Tibial nerve (tissue), 4 donors: ENCODE measurements around the gene ARHGEF16. TPM values are rescaled to one million over a fixed set of nuclear protein-coding genes. Genes with fewer than 3 reads are reported as not detected.

ENCODE experiments used
- DNase-seq, 2 donors: peaks; one replicate each; pipeline ENCODE4 v3.0.0-alpha.2; 2019; ENCODE audit warnings: low spot score in 2 of 2
- H3K27ac ChIP-seq, 4 donors: fragments of 200-600 bp; sonication (generic) in 3 of 4; one replicate each; pipeline ENCODE4 v1.5.1; 2017 to 2019; ENCODE audit warnings: mild to moderate bottlenecking in 1 of 4
- H3K27me3 ChIP-seq, 2 donors: fragments of 200-600 bp; sonication (generic) in 1 of 2; one replicate each; pipeline versions ENCODE4 v1.5.1 to v1.6.0; 2017 to 2019
- H3K36me3 ChIP-seq, 3 donors: fragments of 200-600 bp; sonication (generic); one replicate each; pipeline ENCODE4 v1.5.1; 2018 to 2019
- H3K4me1 ChIP-seq, 4 donors: fragments of 200-600 bp; sonication (generic) in 3 of 4; one replicate each; pipeline ENCODE4 v1.5.1; 2017 to 2019
- H3K4me3 ChIP-seq, 4 donors: fragments of 200-600 bp; sonication (generic) in 3 of 4; one replicate each; pipeline ENCODE4 v1.5.1; 2017 to 2019; ENCODE audit warnings: mild to moderate bottlenecking in 1 of 4, moderate library complexity in 1 of 4
- H3K9me3 ChIP-seq, 4 donors: fragments of 200-600 bp; sonication (generic) in 3 of 4; one replicate each; pipeline ENCODE4 v1.5.1; 2017 to 2019
- CTCF ChIP-seq, 5 experiments: fragments of 200-600 bp in 3 of 5; fragments of 450-650 bp in 2 of 5; sonication (generic) in 3 of 5; IDR thresholded peaks; one replicate each; pipeline ENCODE4 v1.5.1; 2016 to 2019; ENCODE audit warnings: antibody characterized with exemption in 5 of 5, mild to moderate bottlenecking in 3 of 5, moderate library complexity in 2 of 5
- EP300 ChIP-seq, 2 donors: sonication (generic); formaldehyde crosslinking; IDR thresholded peaks; one replicate each; pipeline ENCODE4 v1.6.1; 2017; ENCODE audit warnings: antibody characterized with exemption in 2 of 2, mild to moderate bottlenecking in 1 of 2
- POLR2A ChIP-seq, 2 donors: fragments of 450-650 bp; IDR thresholded peaks; one replicate each; pipeline ENCODE4 v1.6.1; 2017; ENCODE audit warnings: antibody characterized with exemption in 2 of 2, mild to moderate bottlenecking in 2 of 2, moderate library complexity in 2 of 2
- WGBS, 2 donors: methylation state at CpG; one replicate each; pipeline ENCODE4 v1.1.5; 2018; 5-methylcytosine and 5-hydroxymethylcytosine counted together
- total RNA-seq, 4 donors: library from RNA; depleted of rRNA; stranded (reverse); fragments of >200 nt; gene quantifications; one replicate each; pipeline ENCODE4 v1.1.0, GENCODE V29; 2016

ARHGEF16 gene
- total RNA-seq, 4 donors from 2014 or later = 10.0 to 19.2 (median 17.1) TPM

DNA sequence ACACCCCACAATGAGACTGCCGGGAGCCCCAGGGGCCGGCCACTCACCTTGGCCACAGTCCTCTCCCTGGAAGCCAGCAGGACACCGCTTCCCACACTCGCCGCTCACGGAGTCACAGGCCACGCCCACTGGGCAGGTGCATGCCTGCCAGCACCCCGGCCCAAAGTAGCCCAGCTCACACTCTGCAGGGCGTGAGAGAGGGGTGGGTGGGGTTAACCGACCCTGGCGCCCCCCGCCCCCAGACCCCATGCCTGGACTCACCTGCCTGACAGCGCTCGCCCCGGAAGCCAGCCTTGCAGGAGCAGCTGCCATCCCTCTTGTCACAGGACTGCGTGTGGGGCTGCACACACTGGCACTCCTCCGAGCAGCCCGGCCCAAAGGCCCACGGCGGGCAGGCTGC lies 50.7 kb downstream of the ARHGEF16 start:
- no peak for TF ChIP-seq CTCF (IDR thresholded peaks at IDR 0.05)
- TF ChIP-seq POLR2A (IDR thresholded peaks at IDR 0.05) = no peak
- no peak for TF ChIP-seq EP300 (IDR thresholded peaks at IDR 0.05)
- Histone ChIP-seq H3K36me3 (peaks cover 0 to 32% (median 0%) of the 10 kb centered on the region in 3 donors), H3K27ac (peak overlapping the region in 1 of 4 donors; percentile 75), H3K9me3 (no peaks in the 10 kb centered on the region), H3K4me3 (no peak overlapping the region), H3K27me3 (no peaks in the 10 kb centered on the region), H3K4me1 (peaks cover 0 to 31% (median 0%) of the 10 kb centered on the region in 4 donors)
- no peak for DNase-seq
- WGBS, 2 donors = 87 to 89% methylated on average over 11 to 17 of the region's 20 CpGs

DNA sequence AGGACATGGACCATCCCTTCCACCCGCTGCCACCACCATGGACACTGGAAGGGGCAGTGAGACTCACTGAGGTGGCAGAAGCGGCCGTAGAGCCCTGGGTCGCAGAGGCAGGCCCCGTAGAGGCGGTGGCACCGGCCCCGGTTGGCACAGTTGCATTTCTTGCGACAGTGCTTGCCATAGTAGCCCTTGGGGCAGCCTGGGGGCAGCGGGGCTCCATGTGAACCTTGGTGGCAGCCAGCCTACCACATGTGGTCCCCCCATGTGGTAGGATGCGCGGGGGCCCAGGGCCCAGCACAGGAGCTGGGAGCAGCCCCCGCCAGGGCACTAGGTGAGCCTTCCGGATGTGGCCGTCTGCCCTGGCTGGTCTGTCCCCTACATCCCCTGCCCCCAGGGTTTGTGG lies 51.6 kb downstream of the ARHGEF16 start:
- no peaks in the 10 kb centered on the region for H3K9me3 ChIP-seq
- WGBS, 2 donors = 91 to 94% methylated on average over 10 to 15 of the region's 15 CpGs
- DNase-seq = no peak
- peaks cover 0 to 23% (median 0%) of the 10 kb centered on the region in 3 donors for H3K36me3 ChIP-seq
- H3K4me1 ChIP-seq = peaks cover 0 to 31% (median 0%) of the 10 kb centered on the region in 4 donors
- no peak for TF ChIP-seq POLR2A (IDR thresholded peaks at IDR 0.05)
- no peak for TF ChIP-seq CTCF (IDR thresholded peaks at IDR 0.05)
- no peak for TF ChIP-seq EP300 (IDR thresholded peaks at IDR 0.05)
- no peaks in the 10 kb centered on the region for H3K27me3 ChIP-seq
- H3K4me3 ChIP-seq = no peak overlapping the region
- no peak overlapping the region for H3K27ac ChIP-seq

DNA sequence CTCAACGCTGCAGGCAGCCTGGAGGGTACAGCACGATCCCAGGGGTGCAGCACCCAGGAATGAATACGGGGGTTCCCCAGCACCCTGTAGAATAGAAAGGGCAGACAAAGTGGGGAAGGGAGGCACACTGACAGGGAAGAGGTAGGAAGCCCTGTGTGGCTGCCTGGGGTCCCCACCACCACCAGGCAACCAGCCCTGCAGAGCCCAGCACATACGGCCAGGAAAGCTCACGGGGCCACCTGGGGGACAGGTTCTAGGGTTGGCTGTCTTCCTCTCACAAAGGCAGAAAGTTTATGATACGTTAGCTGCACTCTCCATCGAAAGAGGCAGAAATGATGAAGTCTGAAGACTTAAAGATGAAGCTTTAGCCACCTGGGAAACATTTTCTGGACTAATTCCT lies 52.5 kb downstream of the ARHGEF16 start:
- Histone ChIP-seq H3K36me3 (peaks cover 0 to 29% (median 0%) of the 10 kb centered on the region in 3 donors), H3K4me1 (peaks cover 0 to 31% (median 0%) of the 10 kb centered on the region in 4 donors), H3K9me3 (no peaks in the 10 kb centered on the region), H3K27me3 (no peaks in the 10 kb centered on the region), H3K27ac (no peak overlapping the region), H3K4me3 (no peak overlapping the region)
- no peak for DNase-seq
- TF ChIP-seq EP300 (IDR thresholded peaks at IDR 0.05) = no peak
- TF ChIP-seq CTCF (IDR thresholded peaks at IDR 0.05) = no peak
- no peak for TF ChIP-seq POLR2A (IDR thresholded peaks at IDR 0.05)
- WGBS, 2 donors = 87 to 90% methylated on average over 7 of the region's 7 CpGs

DNA sequence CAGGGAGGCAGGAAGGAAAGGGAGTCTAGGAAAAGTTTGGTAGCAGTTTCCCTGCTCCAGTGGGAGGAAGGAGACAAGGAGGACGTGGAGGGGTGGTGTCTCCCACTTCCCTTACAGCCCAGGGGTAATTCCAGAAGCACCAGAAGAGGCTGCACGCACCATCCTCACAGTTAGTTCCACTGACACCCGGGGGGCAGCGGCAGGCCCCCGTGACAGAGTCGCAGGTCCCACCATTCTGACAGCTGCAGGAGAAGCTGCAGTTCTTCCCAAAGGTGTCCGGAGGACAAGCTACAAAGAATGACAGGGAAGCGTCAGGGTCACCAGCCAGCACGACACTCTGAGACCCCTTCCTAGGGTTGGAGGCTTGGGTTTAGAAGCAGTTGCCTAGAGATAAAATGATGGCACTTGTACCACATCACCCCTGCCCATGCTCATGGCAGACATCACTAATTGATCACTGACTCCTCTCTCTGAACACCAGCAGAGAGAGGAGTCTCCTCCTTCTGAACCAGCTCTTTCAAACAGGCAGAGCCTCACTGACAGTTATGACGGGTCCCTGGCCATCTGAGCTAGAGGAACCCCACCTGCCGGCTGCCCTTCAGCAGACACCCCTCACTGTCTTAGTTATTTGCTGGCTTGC lies 53.3 kb downstream of the ARHGEF16 start:
- Histone ChIP-seq H3K9me3 (no peaks in the 10 kb centered on the region), H3K4me1 (peaks cover 0 to 26% (median 0%) of the 10 kb centered on the region in 4 donors), H3K27ac (no peak overlapping the region), H3K27me3 (no peaks in the 10 kb centered on the region), H3K36me3 (peaks cover 0 to 33% (median 0%) of the 10 kb centered on the region in 3 donors), H3K4me3 (no peak overlapping the region)
- no peak for TF ChIP-seq POLR2A (IDR thresholded peaks at IDR 0.05)
- no peak for TF ChIP-seq EP300 (IDR thresholded peaks at IDR 0.05)
- TF ChIP-seq CTCF (IDR thresholded peaks at IDR 0.05) = no peak
- DNase-seq = no peak
- 82 to 91% methylated on average over 11 of the region's 11 CpGs for WGBS, 2 donors

DNA sequence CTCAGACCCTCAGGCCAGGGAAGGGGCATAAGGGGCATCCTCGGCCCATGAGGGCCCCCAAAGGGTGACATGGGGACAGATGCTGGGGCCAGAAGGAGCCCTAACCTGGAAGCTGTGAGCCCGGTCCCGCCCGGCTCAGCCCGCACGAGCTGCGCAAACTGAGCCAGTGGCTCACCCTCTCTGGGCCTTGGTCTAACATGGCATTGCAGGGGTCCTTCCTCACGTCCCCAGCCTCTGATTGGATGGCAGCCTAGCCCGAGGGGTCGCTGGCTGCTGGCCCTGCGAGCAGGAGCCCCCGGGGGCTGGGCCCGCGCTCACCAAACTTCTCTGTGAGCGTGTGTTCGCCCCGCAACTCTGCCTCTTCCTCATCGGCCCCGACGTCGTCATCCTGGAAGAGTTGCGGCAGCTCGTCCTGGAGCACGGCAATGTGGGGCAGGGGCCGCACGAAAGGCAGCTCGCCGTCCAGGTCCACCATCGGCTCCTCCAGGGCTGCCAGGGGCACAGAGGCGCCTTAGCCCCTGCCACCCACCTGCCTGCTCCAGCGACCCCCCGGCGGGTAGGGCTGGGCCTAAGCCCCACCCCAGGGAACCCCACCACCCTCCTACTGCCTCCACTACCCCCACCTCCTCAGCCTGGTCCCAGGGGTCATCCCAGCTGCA lies 54.4 kb downstream of the ARHGEF16 start:
- 88 to 94% methylated on average over 25 to 27 of the region's 33 CpGs for WGBS, 2 donors
- no peaks in the 10 kb centered on the region for H3K9me3 ChIP-seq
- no peak overlapping the region for H3K4me3 ChIP-seq
- H3K27me3 ChIP-seq = no peaks in the 10 kb centered on the region
- DNase-seq = no peak
- TF ChIP-seq EP300 (IDR thresholded peaks at IDR 0.05) (no peak), CTCF (IDR thresholded peaks at IDR 0.05) (no peak), POLR2A (IDR thresholded peaks at IDR 0.05) (no peak)
- H3K36me3 ChIP-seq = peaks cover 0 to 33% (median 0%) of the 10 kb centered on the region in 3 donors
- H3K4me1 ChIP-seq = peaks cover 0 to 15% (median 0%) of the 10 kb centered on the region in 4 donors
- H3K27ac ChIP-seq = no peak overlapping the region
